ENCODE results near the gene CACNG4.

CACNG4 gene

DNA sequence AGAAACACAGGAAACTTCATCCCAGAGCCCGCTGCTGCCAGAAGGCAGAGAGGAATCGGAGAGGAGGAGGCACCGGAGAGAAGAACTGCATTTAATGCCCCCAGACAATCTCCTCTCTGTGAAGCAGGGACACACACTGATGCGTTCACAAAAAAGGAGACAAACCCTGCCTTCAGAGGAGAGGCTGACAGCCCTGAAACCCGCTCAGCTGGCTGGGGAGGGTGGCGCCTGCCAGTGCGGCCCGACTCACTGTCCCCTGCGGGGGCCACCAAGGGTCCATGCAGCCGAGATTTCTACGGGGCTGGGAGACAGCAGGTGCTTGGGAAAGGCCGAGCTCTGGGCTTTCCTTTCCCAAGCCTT lies 57.9 kb downstream of the CACNG4 start:
- no peak for TF ChIP-seq CTCF (IDR thresholded peaks at IDR 0.05; ENCODE audit: unreplicated experiment in 3 of 3)
- Mint-ChIP-seq H3K4me3 (no peak overlapping the region), H3K27me3 (ENCODE audit: low read depth) (peaks cover 6% of the 10 kb centered on the region), H3K36me3 (ENCODE audit: low read depth) (no peaks in the 10 kb centered on the region), H3K4me1 (peaks cover 7% of the 10 kb centered on the region), H3K27ac (no peak overlapping the region), H3K9me3 (no peaks in the 10 kb centered on the region)

- Mint-ChIP-seq H3K4me3 (no peak overlapping the region), H3K9me3 (no peaks in the 10 kb centered on the region), H3K36me3 (ENCODE audit: low read depth) (no peaks in the 10 kb centered on the region), H3K27me3 (ENCODE audit: low read depth) (no peaks in the 10 kb centered on the region), H3K27ac (no peak overlapping the region), H3K4me1 (no peaks in the 10 kb centered on the region)
- TF ChIP-seq CTCF (IDR thresholded peaks at IDR 0.05; ENCODE audit: unreplicated experiment in 3 of 3): no peak
These were observed 60.2 kb downstream of the CACNG4 start for GRCh38 chr17:67024736-67025135.

- no peak for TF ChIP-seq CTCF (IDR thresholded peaks at IDR 0.05; ENCODE audit: unreplicated experiment in 3 of 3)
- no peaks in the 10 kb centered on the region for H3K9me3 Mint-ChIP-seq
- H3K27me3 Mint-ChIP-seq (ENCODE audit: low read depth): no peaks in the 10 kb centered on the region
- H3K36me3 Mint-ChIP-seq (ENCODE audit: low read depth): no peaks in the 10 kb centered on the region
- H3K27ac Mint-ChIP-seq: no peak overlapping the region
- no peaks in the 10 kb centered on the region for H3K4me1 Mint-ChIP-seq
- no peak overlapping the region for H3K4me3 Mint-ChIP-seq
These were observed 60.8 kb downstream of the CACNG4 start for GRCh38 chr17:67025216-67025792.

DNA sequence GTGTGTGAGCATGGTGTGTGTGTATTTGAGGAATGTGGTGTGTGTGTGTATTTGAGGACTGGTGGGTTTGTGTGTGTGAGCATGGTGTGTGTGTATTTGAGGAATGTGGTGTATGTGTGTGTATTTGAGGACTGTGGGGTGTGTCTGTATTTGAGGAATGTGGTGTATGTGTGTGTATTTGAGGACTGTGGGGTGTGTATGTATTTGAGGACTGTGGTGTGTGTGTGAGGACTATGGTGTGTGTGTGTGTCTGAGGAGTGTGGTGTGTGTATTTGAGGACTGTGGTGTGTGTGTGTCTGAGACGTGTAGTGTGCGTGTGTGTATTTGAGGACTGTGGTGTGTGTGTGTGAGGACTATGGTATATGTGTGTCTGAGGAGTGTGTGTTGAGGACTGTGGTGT lies 61.8 kb downstream of the CACNG4 start:
- Mint-ChIP-seq H3K9me3 (no peaks in the 10 kb centered on the region), H3K36me3 (ENCODE audit: low read depth) (no peaks in the 10 kb centered on the region), H3K4me1 (no peaks in the 10 kb centered on the region), H3K27me3 (ENCODE audit: low read depth) (no peaks in the 10 kb centered on the region), H3K4me3 (no peak overlapping the region), H3K27ac (no peak overlapping the region)
- no peak for TF ChIP-seq CTCF (IDR thresholded peaks at IDR 0.05; ENCODE audit: unreplicated experiment in 3 of 3)

- no peaks in the 10 kb centered on the region for H3K9me3 Mint-ChIP-seq
- H3K36me3 Mint-ChIP-seq (ENCODE audit: low read depth): no peaks in the 10 kb centered on the region
- H3K4me1 Mint-ChIP-seq: no peaks in the 10 kb centered on the region
- TF ChIP-seq CTCF (IDR thresholded peaks at IDR 0.05; ENCODE audit: unreplicated experiment in 3 of 3): no peak
- H3K4me3 Mint-ChIP-seq: no peak overlapping the region
- H3K27ac Mint-ChIP-seq: no peak overlapping the region
- H3K27me3 Mint-ChIP-seq (ENCODE audit: low read depth): no peaks in the 10 kb centered on the region
These were observed 62.6 kb downstream of the CACNG4 start for GRCh38 chr17:67027031-67027628.

- Mint-ChIP-seq H3K4me3 (no peak overlapping the region), H3K27ac (no peak overlapping the region), H3K9me3 (no peaks in the 10 kb centered on the region), H3K4me1 (no peaks in the 10 kb centered on the region), H3K36me3 (ENCODE audit: low read depth) (no peaks in the 10 kb centered on the region), H3K27me3 (ENCODE audit: low read depth) (no peaks in the 10 kb centered on the region)
- no peak for TF ChIP-seq CTCF (IDR thresholded peaks at IDR 0.05; ENCODE audit: unreplicated experiment in 3 of 3)
These were observed 66.1 kb downstream of the CACNG4 start for GRCh38 chr17:67030641-67031040.

All from nephron (organoid).